AG04449 (cell line): Measurements from ENCODE around the gene DNAJC5.
"Not testable (repeated sequence)": the region's sequence is repeated elsewhere in the genome, so short reads cannot be mapped to it uniquely, and the experiment has no call there.

Source experiments
- CTCF ChIA-PET: fragments of 350-600 bp; formaldehyde crosslinking; extraction: SDS; loops from one replicate; lab custom pipeline; 2021; ENCODE audit warnings: antibody characterized with exemption; lab: Yijun Ruan, JAX
- POLR2A ChIA-PET: fragments of 400-600, 350-600 bp; formaldehyde crosslinking; extraction: SDS; loops from one replicate; lab custom pipeline; 2020; ENCODE audit warnings: antibody characterized with exemption, inconsistent platforms; lab: Yijun Ruan, JAX
- DNase-seq: peaks from one replicate; pipeline ENCODE4 v3.0.0-alpha.2; 2010; ENCODE audit warnings: low read depth, low spot score
- H3K4me3 ChIP-seq: 2 replicates; pipeline ENCODE4 v1.5.1; 2011; ENCODE audit warnings: low read depth, mild to moderate bottlenecking, control low read depth, low read length
- CTCF ChIP-seq: IDR thresholded peaks from one replicate; pipeline ENCODE4 v1.5.1; 2011; ENCODE audit warnings: mild to moderate bottlenecking, moderate library complexity, low read length, control low read depth, inconsistent platforms; ENCODE audit not compliant: insufficient read depth; ENCODE audit errors: missing control alignments

Gene DNAJC5

GRCh38 chr20:63969838-63970713, 75.2 kb downstream of the DNAJC5 start, which contains the start of gene ZNF512B:
Gene ZNF512B (minus strand): TSS chr20:63969930. CDS start chr20:63967950, 1,980 bp downstream.
- CTCF ChIA-PET: interaction anchor here (0.9 kb wide), 1 partner anchor 11 kb away, joined by 5 read pairs; the partner anchor contains the start of gene PRPF6
- TF ChIP-seq CTCF: no peak
- POLR2A ChIA-PET: interaction anchor here (1.8 kb wide), 1 partner anchor 13 kb away, joined by 8 read pairs; the partner anchor contains the start of gene UCKL1
- DNase-seq: no peak
- H3K4me3 ChIP-seq: peak within 1 kb of the TSS; percentile 68

GRCh38 chr20:63970714-63971431, 75.9 kb downstream of the DNAJC5 start:
- POLR2A ChIA-PET: interaction anchor here (0.6 kb wide), 1 partner anchor 16 kb away, joined by 3 read pairs; no protein-coding TSS in a partner anchor
- peak overlapping the region; percentile 68; the same call in 1 of the 2 replicates for H3K4me3 ChIP-seq
- TF ChIP-seq CTCF: no peak
- CTCF ChIA-PET: interaction anchor here (0.9 to 5.3 kb wide), 3 partner anchors 10 to 474 kb away, joined by 5 to 73 read pairs (median 15); partner anchors contain the start of genes PRPF6 and PTK6
- no peak for DNase-seq

- ChIA-PET POLR2A (interaction anchor here (0.6 kb wide), 1 partner anchor 17 kb away, joined by 3 read pairs; no protein-coding TSS in a partner anchor), CTCF (interaction anchor here (1.0 to 5.3 kb wide), 4 partner anchors 8 to 475 kb away, joined by 3 to 73 read pairs (median 12); partner anchors contain the start of gene PTK6)
- DNase-seq, H3K4me3 ChIP-seq: not testable (repeated sequence)
These were observed 77.0 kb downstream of the DNAJC5 start for GRCh38 chr20:63971960-63972311.

GRCh38 chr20:63972312-63973159, 77.6 kb downstream of the DNAJC5 start:
- no peak for DNase-seq
- TF ChIP-seq CTCF: no peak
- no peak overlapping the region for H3K4me3 ChIP-seq
- POLR2A ChIA-PET: no interaction called here
- CTCF ChIA-PET: interaction anchor here (1.0 to 5.3 kb wide), 6 partner anchors 8 to 476 kb away, joined by 3 to 73 read pairs (median 12); partner anchors contain the start of gene PTK6

GRCh38 chr20:63973160-63973479, 78.2 kb downstream of the DNAJC5 start:
- DNase-seq: no peak
- ChIA-PET CTCF (interaction anchor here (0.6 to 5.3 kb wide), 28 partner anchors 10 to 476 kb away, joined by 3 to 73 read pairs (median 4); partner anchors contain the start of genes ARFRP1, DNAJC5, PTK6 and ZGPAT), POLR2A (interaction anchor here (1.0 kb wide), 1 partner anchor 94 kb away, joined by 3 read pairs; no protein-coding TSS in a partner anchor)
- no peak overlapping the region for H3K4me3 ChIP-seq
- TF ChIP-seq CTCF: no peak
